ENCODE measurements around the gene CLCN7. TPM values are rescaled to one million over a fixed set of nuclear protein-coding genes. Genes with fewer than 3 reads are reported as not detected.

The CLCN7 gene
- total and polyA plus RNA-seq, 9 of the 15 experiments (the other 6 are each of a cell fraction or from before 2014, with no cell fraction given): 0.06 to 126 (median 18.7) TPM

GRCh38 chr16:1492923-1493745 lies 18.3 kb upstream of the CLCN7 start, which contains the start of gene TELO2 (continued):
- peak in 1 of 2 experiments; percentile 95; a peak in 3 of 4 replicates for TF ChIP-seq FOXA3 (CRISPR knock-in tag; conservative IDR thresholded peaks at IDR 0.05 in 1 of 2, IDR thresholded peaks at IDR 0.05 in 1 of 2)
- TF ChIP-seq MITF (IDR thresholded peaks at IDR 0.05): no peak
- TF ChIP-seq ZBTB49 (CRISPR knock-in tag; IDR thresholded peaks at IDR 0.05; ENCODE audit: borderline replicate concordance): no peak
- TF ChIP-seq PCBP1 (IDR thresholded peaks at IDR 0.05; ENCODE audit: low read depth, low read length, poor library complexity, severe bottlenecking): no peak
- peak; percentile 85 for TF ChIP-seq C11orf30 (IDR thresholded peaks at IDR 0.05; ENCODE audit: low read depth)
- TF ChIP-seq ZSCAN29 (IDR thresholded peaks at IDR 0.05): no peak
- TF ChIP-seq MNT (conservative IDR thresholded peaks at IDR 0.05): peak; percentile 98 to 99
- peak; percentile 74 for TF ChIP-seq RBBP5 (IDR thresholded peaks at IDR 0.05; ENCODE audit: borderline replicate concordance, insufficient read depth, low read length, poor library complexity, severe bottlenecking)
- no peak for TF ChIP-seq MTA1 (IDR thresholded peaks at IDR 0.05; ENCODE audit: borderline replicate concordance)
- no peak for TF ChIP-seq GTF2B (IDR thresholded peaks at IDR 0.05; ENCODE audit: extremely low read depth, insufficient read length)
- TF ChIP-seq TSC22D4 (tag; IDR thresholded peaks at IDR 0.05): no peak
- no peak for TF ChIP-seq SREBF2 (CRISPR knock-in tag; IDR thresholded peaks at IDR 0.05)
- no peak for TF ChIP-seq CBX8 (IDR thresholded peaks at IDR 0.05; ENCODE audit: borderline replicate concordance, extremely low read depth, low read depth, low read length, poor library complexity, severe bottlenecking)
- TF ChIP-seq KLF13 (tag; IDR thresholded peaks at IDR 0.05; ENCODE audit: borderline replicate concordance, low read depth): peak; percentile 41; the same call in 1 of the 2 replicates
- TF ChIP-seq HNRNPK (IDR thresholded peaks at IDR 0.05; ENCODE audit: low read depth, low read length, poor library complexity, severe bottlenecking): peak; percentile 66
- TF ChIP-seq POLR2G (IDR thresholded peaks at IDR 0.05; ENCODE audit: low read depth, low read length): peak; percentile 88
- TF ChIP-seq ATF1 (CRISPR knock-in tag; IDR thresholded peaks at IDR 0.05): no peak
- TF ChIP-seq ATF1 (tag; IDR thresholded peaks at IDR 0.05): peak; percentile 78
- no peak for TF ChIP-seq SMARCB1 (IDR thresholded peaks at IDR 0.05; ENCODE audit: insufficient read length, low read depth)
- no peak for TF ChIP-seq FOS (IDR thresholded peaks at IDR 0.05; ENCODE audit: extremely low read depth, insufficient read length)
- no peak for TF ChIP-seq CBX5 (IDR thresholded peaks at IDR 0.05; ENCODE audit: borderline replicate concordance, low read depth)

All from K562 (cell line).